Fibroblast of skin of abdomen (primary cell): ENCODE data around the gene DPH2.

ENCODE experiments used
- DNase-seq: peaks from one replicate; pipeline ENCODE4 v3.0.0-alpha.2; 2013

Gene DPH2

GRCh38 chr1:44002165-44002564 is 32.4 kb downstream of the DPH2 start:
- no peak for DNase-seq

DNA sequence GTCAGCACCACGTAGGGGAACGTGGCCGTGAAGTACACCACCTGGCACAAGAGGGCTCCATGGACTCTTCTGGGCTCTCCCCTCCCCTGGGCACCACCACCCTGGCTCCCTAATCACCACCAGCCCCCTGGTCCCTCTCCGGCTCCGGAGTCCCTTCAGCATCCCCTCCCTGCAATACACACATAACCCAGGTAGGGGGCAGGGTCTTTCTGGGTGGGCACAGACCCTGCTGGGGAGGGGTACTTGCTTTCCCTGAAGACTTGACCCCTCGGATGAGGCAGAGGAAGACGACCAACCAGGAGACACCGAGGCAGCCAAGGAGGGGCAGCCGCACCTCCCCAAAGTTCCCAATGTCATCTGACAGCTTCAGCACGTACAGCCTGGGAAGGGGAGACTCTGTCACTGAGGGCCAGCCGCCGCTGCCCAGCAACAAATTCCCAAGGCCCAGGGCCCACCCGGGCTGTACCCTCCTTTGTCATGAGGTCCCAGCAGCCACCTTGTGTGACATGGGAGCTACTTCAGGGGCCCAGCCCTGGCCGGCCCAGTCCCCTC is 32.9 kb downstream of the DPH2 start:
- DNase-seq, result no peak

DNA sequence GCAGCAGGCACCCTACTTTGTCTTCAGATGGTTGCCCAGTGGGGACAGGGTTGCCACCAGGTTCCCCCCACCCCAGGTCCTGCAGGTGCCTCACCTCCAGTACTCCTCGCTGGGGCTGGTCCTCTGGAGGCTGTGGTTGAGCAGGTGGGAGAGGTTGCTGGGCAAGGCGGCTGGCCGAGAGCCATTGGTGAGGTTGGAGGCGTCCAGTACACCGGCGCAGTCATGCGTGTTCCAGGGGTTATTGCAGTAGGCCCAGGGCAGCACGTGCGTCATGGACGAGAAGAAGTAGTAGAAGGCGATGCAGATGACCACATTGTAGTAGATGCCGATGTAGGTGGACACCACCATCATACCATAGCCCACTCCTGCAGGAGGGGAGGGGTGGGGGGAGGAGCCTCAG is 38.4 kb downstream of the DPH2 start:
- no peak for DNase-seq

- no peak for DNase-seq
Observed at GRCh38 chr1:44010935-44011471, 41.2 kb downstream of the DPH2 start.

- no peak for DNase-seq
Observed at GRCh38 chr1:44012404-44012803, 42.6 kb downstream of the DPH2 start.

- DNase-seq, result no peak
Observed at GRCh38 chr1:44012941-44013609, 43.3 kb downstream of the DPH2 start.

DNA sequence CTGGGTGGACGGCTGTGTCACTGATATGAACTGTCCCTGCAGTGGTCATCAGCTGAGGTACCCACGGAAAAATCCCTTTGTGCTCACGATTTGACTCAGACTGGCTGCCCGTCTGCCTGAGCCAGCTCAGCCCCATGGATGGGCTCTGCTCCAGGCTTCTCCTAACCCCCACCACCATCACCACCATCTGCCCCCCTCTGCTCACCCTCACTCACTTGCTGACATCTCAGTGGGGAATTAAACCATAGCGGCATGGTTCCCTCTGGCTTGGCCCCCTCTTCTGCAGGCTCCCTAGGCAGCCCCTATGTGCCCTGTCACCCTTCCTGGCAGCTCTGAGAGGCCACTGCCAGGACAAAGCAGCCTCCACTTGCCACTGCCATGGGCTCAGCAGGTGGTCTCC is 44.1 kb downstream of the DPH2 start:
- DNase-seq, result no peak

DNA sequence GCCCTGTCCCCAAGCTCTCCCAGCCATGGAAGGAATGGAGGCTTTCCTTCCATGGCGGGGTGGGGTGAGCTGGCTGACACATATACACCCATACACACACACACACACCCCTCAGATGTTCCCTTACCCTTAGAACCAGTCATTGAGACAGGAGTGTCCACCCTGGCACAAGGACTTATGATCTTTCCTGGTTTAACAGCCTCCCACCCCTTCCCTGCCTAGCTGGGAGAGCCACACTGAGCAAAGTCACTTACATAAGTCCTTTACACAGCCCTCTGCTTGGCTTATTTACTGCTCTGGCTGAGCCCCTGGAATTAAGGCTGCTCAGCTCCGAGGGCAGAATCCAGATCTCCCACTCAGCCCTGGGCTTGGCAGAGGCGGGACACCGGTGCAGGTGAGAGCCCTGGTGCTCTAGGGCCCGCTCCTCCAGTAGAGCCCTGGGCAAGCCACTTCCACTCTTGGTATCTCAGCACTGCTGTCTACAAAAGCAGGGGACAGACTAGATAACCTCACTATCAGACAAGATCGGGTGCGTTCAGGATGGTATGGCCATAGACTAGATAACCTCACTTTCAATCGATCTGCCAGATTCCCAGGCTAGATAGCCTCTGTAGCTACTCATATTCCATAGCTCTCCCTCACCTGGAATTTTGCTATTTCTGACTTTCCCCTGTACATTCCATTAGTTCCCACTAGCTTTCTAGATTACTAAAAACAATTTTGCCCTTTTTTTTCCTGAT is 44.7 kb downstream of the DPH2 start:
- DNase-seq, result no peak

GRCh38 chr1:44015206-44015605 is 45.4 kb downstream of the DPH2 start:
- DNase-seq, result no peak

DNA sequence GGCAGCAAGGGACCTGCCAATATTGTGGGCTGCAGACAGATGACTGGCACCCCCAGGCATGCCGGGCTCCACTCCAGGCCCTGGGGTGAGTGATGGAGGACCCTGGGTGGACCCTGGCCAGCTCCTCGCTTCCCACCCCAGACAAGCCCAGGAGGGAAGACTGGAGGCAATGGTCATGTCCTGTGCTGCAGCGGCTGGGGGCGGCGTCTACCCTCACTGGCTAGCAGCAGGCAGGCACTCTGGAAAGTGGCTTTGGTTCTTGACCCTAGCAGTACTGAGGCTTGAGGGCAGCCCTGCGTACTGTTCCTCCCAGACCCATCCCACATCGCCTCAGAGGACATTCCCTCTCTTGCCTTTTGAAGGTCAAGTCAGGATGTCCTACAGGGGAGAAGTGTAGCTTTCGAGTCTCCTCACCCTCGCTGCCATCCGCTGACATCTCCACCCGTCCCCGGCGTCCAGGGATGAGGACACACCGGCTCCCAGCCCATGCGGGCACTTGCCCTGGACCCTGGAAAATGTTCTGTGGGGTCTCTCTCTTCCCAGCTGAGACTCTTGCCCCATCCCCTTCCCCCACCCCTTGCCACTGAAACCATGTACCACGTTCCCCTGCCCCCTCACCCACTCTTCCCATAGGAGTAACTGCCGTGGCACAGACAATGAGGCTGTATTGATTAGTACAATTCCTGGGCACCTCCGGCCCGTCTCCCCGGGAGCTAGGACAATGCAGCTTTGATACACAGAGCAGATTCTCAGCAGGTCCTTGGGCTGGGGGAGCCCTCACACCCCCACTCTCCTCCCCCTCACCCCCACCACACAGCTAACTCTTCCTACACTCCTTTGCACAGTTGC is 46.5 kb downstream of the DPH2 start:
- DNase-seq, result no peak

DNA sequence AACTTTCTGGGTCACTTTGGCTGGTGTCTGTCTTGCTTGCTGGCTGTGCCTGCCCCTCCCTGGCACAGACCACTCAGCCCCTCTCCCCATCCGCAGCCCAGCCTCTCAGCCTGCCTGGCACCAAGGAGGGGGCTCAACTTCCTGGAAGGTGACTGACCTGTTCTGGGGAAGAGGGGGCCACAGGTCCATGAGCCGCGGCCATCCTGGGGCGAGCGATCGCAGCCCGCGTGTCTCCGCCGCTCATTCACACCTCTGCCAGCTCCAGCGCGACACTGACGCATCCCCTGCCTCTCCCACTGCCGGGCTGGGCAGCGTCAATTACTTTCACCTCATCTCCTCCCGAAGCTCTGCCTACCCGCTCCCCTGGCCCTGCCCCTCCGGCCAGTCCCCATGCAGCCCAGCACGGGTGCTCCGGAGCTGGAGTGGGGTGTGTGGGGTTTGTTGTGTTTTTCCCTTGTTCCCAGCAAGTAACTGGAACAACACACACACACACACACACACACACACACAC is 47.1 kb downstream of the DPH2 start:
- no peak for DNase-seq

DNA sequence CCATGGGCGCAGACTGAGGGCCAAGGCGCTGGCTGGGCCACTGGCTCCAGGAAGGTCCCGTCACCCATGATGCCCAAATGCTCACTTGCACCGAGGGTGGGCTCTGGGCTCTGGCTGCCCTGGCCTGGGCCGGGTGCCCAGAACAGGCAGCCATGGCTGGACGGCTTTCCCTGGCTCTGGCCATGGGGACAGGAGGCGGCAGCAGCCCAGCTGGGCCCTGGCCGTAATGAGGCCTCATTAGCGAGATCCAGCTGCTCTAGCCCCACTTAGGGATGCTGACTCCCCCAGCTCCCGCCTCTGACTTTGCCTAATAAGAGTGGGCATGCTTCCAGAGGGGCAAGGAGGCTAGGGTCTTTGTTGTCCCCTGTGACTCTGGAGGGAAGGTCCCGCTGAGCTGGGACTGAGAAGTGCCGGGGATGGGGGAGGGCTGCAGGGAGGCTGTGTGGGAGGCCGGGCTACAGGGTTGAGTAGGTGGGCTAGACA is 49.7 kb downstream of the DPH2 start:
- no peak for DNase-seq

- no peak for DNase-seq
Observed at GRCh38 chr1:44020464-44020863, 50.7 kb downstream of the DPH2 start.

GRCh38 chr1:44021156-44021555 is 51.3 kb downstream of the DPH2 start:
- no peak for DNase-seq

GRCh38 chr1:44021581-44022321 is 51.9 kb downstream of the DPH2 start:
- no peak for DNase-seq
